ENCODE data around the gene FBXO38. TPM values are rescaled to one million over a fixed set of nuclear protein-coding genes. Genes with fewer than 3 reads are reported as not detected.

The FBXO38 gene
- total RNA-seq, 1 donor from 2014 or later: 63.3 TPM

- no peak for DNase-seq
Measured at GRCh38 chr5:148477429-148477828, 93.7 kb downstream of the FBXO38 start.

GRCh38 chr5:148482196-148482595 is 98.4 kb downstream of the FBXO38 start:
- DNase-seq: no peak

GRCh38 chr5:148482697-148483462 is 99.1 kb downstream of the FBXO38 start:
- peak; percentile 77 for DNase-seq

GRCh38 chr5:148483750-148484149 is 100.0 kb downstream of the FBXO38 start:
- DNase-seq: no peak

GRCh38 chr5:148484651-148485050 is 100.9 kb downstream of the FBXO38 start:
- DNase-seq: no peak

GRCh38 chr5:148486456-148486855 is 102.7 kb downstream of the FBXO38 start:
- DNase-seq: no peak

- DNase-seq: no peak
Measured at GRCh38 chr5:148488757-148489156, 105.0 kb downstream of the FBXO38 start.

GRCh38 chr5:148491015-148491792 is 107.4 kb downstream of the FBXO38 start:
- DNase-seq: no peak

- DNase-seq: no peak
Measured at GRCh38 chr5:148491793-148492184, 108.0 kb downstream of the FBXO38 start.

GRCh38 chr5:148492351-148492750 is 108.6 kb downstream of the FBXO38 start:
- no peak for DNase-seq

Other genes starting within 250 kb of the FBXO38 start
- gene SPINK14, start 215.4 kb upstream of the FBXO38 start, total RNA-seq: not detected in 2 replicates
- gene SPINK6, start 180.9 kb upstream of the FBXO38 start, total RNA-seq: not detected in 2 replicates
- not detected in 2 replicates for gene MARCOL, start 145.4 kb upstream of the FBXO38 start, total RNA-seq
- gene SPINK13, start 115.2 kb upstream of the FBXO38 start, total RNA-seq: not detected in 2 replicates
- gene SPINK7, start 71.5 kb upstream of the FBXO38 start, total RNA-seq: not detected in 2 replicates
- not detected in 2 replicates for gene SPINK9, start 48.4 kb upstream of the FBXO38 start, total RNA-seq

Data from dermis blood vessel endothelial cell (primary cell).